CD4-positive, alpha-beta T cell treated with Interferon gamma for 1 hour (primary cell): ENCODE results near the gene CPEB4.

Source experiments
- DNase-seq: peaks from one replicate; pipeline ENCODE4 v3.0.0-alpha.2; 2020

Gene CPEB4

DNA sequence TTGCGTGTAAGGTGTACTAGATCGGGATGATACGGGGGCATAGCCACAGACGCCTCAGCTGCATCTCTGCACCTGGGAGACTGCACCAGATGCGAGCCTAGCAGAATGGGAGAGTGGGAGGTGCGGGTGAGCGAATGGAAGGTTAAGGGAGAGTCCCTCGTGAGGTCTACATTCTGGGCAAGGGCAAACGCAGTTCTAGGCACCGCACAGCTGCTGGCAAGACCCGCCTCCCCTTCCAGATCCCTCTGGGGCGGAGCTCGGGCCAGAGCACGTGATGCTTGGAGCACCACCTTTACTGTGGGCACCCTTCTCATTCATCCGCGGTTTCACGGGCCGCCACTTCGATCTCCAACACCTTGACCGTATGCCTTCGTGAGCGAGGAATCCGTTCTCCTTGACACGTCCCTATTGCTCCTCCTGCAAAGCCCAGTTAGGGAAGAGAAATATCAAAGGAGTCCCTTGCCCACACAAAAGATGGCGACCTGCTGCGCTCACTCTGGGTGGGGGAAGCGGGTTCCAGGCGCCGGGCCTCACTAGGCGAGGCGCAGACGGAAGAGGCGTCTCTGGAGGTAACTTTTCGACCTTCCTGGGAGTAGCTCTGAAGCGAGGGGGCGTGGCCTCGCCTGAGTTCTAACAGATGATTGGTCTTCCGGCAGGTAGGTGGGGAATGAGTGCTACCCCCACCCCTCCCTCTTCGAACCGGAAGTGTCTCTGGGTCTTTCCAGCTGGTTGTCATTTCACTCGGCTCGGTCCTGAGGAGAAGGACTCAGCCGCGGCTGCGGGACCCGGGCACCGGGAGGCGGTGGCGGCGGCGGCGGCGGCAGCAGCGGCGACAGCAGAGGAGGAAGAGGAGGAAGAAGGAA lies at the start of gene CPEB4:
CPEB4 (plus strand) TSS at position 740 of the 863 bp plus-strand sequence. CDS start 1,385 bp downstream, outside the sequence.
- peak; percentile 98 for DNase-seq

DNA sequence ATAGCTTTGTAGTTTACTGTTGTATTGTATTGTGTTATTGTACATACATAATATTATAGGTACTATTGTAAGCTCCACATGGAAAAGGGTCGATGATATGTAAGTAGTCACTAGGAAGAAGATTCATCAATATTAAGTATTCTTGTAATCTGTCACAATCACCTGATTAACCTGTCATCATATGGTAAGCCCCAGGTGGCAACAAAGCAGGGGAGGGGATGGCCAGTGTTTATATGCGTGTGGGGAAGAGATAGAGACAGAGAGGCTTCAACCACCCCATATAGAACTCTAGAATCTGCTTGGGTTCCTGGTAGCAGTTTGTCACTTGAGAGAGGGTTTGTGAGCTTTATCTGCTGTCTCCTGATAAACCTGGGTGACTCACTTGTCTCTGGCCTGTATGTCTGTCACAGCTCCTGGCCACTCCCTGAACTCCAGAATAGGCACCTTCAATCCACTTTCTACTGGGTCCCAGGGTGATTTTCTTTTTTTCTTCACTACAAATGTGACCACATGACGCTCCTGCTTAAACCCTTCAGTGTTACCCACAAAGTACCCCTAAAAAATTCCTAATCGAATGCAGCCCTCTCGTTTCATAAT lies 48.9 kb upstream of the CPEB4 start:
- no peak for DNase-seq

DNA sequence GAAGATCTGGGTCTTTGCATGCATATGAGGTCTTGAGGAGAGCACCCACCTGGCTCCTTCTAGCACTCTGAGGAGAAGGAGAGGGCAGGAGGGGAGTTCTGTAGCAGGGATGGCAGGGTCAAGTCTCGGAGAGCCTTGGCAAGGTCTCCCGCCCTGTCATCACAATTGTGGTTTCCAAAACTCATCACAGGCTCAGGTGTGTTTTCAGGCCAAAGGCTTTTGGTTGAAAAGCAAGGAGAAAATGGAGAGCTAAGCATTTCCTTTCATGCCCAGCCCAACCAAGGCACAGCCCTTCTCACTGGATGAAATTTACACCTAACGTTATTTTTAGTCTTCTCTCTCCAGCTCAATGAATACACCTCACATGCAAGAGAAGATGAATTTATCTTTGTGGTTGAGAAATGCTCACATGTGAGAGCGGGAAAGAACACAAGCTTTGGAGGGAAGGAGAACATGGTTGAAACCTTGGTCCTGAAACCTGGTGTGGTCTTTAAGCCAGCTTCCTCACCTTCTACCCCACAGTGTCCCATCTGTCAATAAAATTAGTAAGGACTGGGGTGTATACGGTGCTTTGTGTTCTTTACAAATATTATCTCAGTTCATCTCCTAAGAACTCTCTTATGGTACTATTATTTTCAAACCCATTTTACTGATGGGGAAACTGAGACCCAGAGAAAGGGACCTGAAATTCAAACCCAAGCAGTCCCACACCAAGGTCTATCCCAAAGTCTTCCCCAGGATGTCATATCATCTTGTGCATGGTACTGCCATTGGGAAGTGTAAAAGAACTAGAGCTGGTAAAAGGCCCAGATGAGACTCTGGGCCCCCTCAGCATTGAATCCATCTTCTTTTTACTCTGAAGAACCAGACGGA lies 47.8 kb upstream of the CPEB4 start:
- no peak for DNase-seq

DNA sequence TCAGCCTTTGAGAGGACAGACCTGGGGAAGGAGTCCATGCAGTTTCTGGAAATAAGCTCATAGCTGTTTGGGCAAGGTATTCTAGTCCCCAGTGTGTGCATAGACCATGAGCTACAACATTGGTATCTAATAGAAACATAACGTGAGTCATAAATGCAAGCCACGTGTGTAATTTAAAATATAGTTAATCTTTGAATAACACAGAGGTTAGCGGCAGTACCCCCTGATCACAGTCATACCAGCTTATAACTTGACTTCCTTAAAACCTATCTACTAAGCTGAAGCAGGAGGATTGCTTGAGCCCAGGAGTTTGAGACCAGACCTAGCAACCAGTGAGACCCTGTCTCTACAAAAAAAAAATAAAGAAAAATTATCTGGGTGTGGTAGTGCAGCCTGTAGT lies 46.4 kb upstream of the CPEB4 start:
- DNase-seq, result no peak

DNA sequence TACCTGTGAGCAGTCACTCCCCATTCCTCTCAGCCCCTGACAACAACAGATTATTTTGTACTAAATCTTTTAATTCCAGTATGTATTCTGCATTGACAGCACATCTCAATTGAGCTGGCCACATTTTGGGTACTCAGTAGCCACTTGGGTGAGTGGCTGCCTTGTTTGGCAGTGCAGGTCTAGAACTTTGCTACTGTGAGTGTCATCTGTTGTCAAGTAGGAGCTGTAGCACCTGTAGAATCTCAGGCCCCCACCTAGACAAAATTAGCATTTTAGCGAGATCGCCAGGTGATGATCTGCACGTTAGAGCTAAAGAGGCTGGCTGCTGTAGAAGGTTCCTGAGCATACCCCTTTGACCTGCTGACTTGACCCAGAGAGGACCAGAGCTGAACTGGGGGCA lies 44.4 kb upstream of the CPEB4 start:
- DNase-seq, result no peak

DNA sequence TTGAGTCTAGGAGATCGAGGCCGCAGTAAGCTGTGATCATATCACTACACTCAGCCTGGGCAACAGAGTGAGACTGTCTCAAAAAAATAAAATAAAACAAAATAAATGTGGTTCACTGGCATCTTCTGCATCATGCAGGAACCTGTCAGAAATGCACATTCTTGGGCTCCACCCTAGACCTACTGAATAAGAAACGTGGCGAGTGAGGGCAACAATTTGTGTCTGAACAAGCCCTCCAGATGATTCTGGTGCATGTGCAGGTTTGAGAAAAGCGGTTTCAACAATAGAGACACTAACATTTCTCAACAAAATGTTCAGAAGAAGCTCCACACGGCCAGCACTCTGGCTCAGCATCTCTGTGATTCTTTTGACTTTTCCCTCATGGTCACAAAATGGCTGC lies 42.8 kb upstream of the CPEB4 start:
- no peak for DNase-seq

DNA sequence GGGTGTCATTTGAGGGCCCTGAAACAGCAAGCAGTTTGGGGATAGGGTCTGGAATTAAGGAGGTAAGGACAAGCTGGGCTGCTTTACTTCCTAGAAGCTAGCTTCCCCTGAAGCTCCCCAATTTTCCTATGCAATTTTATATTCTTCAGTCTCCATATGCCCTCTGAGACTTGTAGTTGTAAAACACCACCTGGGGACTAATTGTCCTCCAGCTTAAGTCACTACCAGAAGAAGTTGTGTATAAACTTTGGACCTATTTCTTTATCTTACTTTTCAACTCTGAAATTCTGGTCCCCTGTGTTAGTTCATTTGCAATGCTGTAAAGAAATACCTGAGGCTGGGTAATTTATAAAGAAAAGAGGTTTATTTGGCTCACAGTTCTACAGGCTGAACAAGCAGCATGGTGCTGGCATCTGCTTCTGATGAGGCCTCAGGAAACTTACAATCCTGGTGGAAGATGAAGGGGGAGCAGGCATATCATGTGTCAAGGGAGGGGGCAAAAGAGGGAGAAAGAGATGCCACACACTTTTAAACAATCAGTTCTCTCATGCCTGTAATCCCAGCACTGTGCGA lies 41.1 kb upstream of the CPEB4 start:
- no peak for DNase-seq

DNA sequence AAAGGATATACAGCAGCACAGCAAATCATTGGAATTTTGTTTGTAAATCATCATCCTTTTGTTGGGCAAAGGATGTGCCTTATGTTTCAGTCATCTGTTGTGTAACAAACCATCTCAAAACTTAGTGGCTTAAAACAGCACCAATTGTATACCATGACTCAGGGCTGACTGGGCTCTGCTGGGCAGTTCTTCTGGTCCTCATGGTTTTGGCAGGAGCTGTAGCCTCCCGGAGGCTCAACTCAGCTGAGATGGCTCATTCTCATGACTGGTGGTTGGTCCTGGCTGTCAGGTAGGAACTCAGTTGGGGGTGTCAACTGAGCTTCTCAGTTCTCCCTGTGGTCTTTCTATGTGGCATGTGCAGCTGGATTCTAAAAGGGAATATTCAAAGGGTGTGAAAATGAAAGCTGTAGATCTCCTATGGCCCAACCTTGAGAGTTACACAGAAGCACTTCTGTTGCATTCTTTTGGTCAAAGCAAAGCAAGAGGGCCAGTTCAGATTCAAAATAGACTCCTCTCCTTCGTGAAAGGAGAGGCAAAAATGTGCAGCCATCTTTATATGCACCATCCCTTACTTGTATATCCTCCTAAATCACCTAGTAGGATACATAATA lies 39.1 kb upstream of the CPEB4 start:
- DNase-seq, result no peak

DNA sequence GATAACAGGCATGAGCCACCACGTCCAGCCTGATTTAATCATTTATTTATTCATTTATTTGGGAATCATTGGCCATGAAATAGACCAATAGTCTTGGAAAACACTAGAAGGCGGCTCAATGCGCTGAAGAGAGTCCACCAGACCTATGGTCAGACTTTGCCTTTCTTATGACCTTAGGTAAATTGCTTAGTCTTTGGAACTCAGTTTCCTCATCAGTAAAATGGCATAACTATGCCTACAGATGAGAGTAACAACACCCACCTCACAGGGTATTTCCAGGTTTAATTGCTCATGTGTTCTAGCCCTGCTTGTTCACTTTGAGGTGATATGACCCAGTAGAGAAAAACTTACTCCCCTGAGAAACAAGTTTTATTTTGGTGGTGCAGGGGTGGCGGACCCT lies 38.2 kb upstream of the CPEB4 start:
- DNase-seq, result no peak

DNA sequence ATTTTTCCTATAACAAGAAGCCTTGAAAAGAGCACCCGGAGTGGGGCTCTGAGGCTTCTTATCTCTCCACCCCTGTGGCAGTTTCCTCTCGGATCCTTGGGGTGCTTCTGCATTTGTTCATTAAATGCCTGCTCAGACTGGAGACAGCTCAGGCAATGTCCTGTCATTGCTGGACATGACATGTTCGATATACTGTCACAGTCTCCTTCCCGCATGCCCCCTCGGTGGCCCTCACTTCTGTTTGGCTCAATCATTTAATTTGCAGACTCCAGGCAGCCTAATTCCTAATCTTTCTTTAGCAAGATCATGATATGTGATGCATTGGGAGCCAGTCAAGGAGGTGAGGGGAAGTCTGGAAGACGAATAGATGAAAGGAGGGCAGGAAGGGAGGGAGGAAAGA lies 37.5 kb upstream of the CPEB4 start:
- no peak for DNase-seq

DNA sequence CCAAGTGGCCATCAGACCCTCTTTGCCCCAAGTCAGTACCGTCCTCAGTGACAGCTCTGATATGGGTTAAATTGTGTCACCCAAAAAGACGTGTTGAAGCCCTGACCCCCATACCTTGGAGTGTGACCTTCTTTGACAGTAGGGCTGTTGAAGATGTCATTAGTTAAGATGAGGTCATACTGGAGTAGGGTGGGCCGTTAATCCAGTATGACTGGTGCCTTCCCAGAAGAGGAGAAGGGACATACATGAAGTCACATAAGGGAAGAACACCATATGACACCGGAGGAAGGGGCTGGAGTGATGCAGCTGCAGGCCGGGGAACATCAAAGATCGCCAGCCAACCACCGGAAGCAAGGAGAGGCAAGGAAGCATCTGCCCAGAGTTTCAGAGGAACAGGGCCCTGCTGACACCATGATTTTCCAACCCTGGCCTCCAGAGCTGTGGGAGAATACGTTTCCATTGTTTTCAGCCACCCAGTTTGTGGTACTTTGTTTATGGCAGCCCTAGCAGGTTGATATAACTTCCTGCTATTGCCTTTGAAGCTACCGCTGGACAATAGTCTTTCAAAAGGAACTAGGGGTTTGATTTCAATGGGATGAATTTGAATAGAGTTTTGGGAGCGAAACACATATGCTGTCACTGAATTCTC lies 36.4 kb upstream of the CPEB4 start:
- DNase-seq, result no peak

DNA sequence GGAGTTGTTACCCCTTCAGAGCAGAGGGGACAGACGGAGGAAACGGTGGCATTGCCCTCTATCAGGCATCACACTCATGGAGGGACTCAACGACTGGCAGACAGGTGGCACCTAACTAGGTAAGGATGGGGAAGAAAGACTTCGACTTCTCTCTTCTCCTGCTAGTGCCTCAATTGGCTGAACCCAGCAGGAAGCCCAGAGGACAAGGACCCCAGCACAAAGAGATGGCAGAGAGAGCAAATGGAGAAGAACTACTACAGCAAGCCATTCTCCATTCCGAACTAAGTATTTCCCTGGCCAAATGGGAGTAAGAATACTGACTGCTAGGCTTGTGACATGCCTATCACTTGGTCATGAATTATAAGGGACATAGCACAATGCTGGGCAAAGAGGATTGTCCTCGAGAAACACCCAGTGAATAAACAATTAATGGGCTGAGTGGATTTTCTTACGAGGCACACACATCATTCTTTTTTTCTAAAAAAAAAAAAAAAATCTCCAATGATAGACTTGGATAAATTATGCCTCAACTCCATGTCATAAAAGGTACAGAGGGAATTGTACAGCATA lies 35.3 kb upstream of the CPEB4 start:
- no peak for DNase-seq

DNA sequence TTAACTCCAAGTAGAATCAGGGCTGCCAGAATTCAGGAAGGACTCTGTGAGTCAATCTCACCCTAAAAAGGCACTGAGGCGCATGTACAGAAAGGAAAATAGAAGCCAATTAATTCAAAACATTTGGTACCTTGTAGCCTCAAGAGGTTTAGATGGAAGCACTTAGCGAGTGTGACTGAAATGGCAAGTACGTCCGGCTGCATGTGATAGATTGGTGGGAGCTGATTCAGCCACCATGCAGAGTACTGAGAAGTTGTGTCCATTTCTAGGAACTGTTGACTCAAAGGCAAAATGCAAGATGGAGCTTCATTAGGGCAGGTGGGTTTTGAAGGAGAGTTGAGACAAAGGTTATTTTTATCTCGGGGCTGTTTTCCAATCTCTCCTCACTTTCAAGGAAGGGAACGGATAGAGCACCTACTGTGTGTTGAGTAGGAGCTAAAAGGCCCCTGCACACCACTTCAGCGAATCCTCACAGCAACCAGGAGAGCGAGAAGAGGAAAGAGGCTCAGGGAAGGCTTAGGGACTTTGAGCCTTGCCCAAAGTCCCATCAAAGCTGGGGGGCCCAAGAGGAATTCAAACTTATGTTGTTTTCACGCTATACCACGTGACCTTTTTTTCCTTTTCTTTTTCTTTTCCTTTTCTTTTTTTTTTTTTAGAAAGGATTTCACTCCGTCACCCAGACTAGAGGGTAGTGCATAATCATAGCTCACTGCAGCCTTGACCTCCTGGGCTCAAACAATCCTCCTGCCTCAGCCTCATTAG lies 34.6 kb upstream of the CPEB4 start:
- no peak for DNase-seq

DNA sequence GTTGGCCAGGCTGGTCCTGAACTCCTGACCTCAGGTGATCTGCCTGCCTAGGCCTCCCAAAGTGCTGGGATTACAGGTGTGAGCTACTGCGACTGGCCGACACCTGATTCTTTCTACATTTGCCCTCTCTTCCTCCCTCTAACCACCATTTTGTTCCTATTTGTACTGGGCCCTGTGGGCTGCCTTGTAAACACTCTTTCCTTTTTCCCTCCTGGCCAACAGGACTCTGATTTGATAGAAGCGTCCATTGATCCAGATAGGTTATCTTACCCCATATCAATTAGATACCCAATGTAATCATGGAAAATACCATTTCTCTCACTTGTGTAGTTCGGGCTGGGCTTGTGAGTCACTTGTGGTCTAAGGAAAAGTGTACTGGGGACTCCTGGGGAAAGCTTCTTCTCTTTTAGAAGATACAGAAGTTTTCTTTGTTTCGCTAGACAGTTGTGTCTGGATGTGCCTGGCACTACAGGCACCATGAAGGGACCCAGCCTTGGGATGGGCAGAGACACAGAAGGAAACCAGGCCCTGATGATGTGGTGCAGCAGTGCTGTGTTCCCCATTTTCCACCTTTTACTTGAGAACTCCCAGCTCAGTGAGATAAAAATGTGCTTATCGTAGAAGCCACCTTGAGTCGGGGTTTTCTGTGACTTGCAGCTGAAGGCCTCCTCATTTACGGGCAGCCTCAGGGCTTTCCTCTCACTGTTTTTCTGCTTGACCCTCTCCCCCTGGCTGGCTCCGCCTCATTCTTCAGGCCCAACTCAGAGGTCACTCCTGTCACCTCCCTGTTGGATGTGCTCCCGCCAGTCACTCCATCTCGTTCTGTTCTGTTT lies 32.8 kb upstream of the CPEB4 start:
- no peak for DNase-seq

DNA sequence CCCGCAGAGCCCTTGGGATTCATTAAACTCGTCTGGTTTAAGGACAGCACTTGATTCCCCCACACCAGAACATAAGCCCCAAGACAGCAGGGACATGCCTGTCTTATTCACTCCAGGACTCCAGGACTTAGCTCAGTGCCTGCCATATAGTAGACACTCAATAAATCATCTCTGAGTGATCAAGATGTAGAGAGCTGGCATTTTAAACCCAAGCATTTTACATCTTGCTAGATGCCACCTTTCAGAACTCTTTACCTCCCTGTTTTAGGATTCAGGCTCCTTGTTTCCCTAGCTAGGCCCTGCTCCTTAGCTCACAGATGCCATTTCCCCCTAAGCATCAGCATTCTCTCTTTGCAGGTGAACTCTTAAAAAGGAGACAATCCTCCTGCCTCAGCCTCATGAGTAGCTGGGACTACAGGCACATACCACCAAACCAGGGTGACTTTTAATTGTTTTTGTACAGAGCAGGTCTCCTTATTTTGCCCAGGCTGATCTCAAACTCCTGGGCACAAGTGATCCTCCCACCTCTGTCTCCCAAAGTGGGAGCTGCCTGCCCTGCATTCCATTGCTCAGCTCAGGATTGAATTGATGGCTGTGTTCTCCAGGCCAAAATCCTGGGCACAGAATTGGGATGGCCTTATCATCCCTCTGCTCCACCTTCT lies 32.0 kb upstream of the CPEB4 start:
- DNase-seq, result no peak

DNA sequence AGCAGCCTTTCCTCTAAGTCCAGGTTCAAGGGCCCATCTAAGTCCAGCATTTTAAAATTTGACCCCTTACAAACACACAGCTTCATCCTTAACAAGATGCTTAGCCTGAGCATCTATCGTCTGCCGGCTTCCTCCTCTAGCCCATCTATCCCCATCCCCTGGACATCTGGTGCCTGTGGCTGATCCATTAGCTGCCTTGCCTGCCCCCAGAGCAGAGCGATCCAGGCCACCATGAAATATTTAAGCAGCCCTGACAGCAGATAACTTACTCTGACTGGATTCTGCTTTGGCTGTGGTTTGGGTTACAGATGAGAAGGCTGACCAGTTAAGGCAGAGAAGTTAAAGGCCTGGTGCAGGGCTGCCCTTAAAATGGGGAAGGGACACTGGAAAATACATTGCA lies 30.9 kb upstream of the CPEB4 start:
- DNase-seq, result no peak

DNA sequence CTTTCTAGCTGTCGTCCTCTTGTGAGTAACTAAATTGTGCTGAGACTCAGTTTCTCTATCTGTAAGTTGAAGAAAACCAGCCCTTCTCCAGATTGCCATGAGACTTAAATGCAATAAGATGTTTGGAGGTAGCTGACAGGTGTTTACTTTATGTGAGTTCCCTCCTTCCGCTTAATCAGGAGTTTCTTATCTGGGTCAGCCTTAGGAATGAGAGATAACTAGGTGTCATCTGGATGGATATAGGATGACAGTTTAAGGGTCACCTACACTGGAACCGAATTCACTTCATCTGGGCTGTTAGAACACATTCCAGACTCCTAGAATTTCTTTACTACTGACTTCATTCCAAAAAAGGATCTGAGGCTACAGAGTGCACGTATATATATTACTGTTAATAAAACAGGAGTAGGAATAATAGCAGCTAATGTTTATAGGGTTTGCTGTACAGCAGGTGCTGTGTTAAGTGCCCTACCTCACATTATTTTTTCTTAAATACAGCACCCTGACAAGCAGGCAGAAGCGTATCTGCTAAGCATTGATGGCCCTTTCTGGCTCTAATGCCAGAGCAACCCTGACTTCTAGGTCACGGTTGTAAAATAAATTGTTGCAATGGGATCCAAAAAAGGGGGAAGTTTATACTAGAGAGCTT lies 30.0 kb upstream of the CPEB4 start:
- DNase-seq, result no peak

DNA sequence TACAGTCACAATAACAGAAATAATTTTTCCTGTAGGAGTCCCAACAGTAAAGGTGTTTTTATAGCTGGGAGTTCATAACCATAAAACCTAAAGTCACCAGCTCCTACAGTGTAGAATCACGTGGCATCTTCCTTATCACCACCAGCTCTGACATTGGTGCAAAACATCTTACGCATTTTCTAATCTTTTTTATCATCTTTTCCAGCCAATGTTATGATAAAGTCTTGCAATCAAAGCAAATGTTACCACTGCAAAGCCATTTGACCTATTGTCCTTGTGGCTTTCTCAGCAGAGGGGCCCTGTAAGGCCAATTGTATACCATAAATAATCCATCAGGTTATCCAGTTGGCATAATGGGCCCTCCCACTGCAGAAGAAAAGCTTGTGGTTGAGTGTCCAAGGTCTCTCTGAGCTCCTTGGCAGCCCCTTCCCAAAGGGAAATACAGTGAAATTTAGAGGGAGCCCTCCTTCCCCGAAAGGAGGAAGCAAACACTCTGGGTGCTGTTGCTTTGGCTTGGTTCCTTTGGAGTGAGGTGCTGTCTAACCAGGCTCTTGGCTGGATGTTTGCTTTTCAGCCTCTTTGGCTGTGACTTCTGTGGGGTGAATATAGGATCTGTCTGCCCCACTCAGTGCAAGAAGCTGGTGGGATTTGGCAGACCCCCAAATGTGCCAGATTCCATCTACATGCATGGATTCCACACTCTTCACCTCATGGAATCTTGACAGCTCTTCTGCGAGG lies 29.3 kb upstream of the CPEB4 start:
- DNase-seq, result no peak
